GM18502 (cell line): ENCODE data around the gene GGCT.
"Not testable (repeated sequence)": the region's sequence is repeated elsewhere in the genome, so short reads cannot be mapped to it uniquely, and the experiment has no call there.

Experiments used
- ATAC-seq: cut with Tn5 transposase; IDR thresholded peaks from one replicate; pipeline ENCODE4 v1.9.1; 2021; ENCODE audit warnings: mild to moderate bottlenecking; ENCODE audit not compliant: unreplicated experiment, poor library complexity

The GGCT gene

GRCh38 chr7:30504301-30505173, at the start of gene GGCT:
Gene GGCT, minus strand, starts transcription at chr7:30504829. Its CDS starts 120 bp downstream, at chr7:30504709.
- peak; percentile 99 for ATAC-seq

GRCh38 chr7:30553546-30553945, 48.9 kb upstream of the GGCT start:
- no peak for ATAC-seq

GRCh38 chr7:30553141-30553540, 48.5 kb upstream of the GGCT start:
- ATAC-seq, result no peak

- ATAC-seq, result no peak
These were observed 47.7 kb upstream of the GGCT start for GRCh38 chr7:30552330-30552729.

- ATAC-seq, result no peak
These were observed 45.4 kb upstream of the GGCT start for GRCh38 chr7:30549931-30550493.

GRCh38 chr7:30548845-30549244, 44.2 kb upstream of the GGCT start:
- peak; percentile 71 for ATAC-seq

GRCh38 chr7:30546596-30546995, 42.0 kb upstream of the GGCT start:
- ATAC-seq, result no peak

- ATAC-seq, result no peak
These were observed 41.3 kb upstream of the GGCT start for GRCh38 chr7:30545791-30546555.

GRCh38 chr7:30543813-30544525, 39.3 kb upstream of the GGCT start:
- ATAC-seq, result no peak

GRCh38 chr7:30543115-30543514, 38.5 kb upstream of the GGCT start:
- ATAC-seq, result not testable (repeated sequence)

GRCh38 chr7:30533886-30534285, 29.3 kb upstream of the GGCT start:
- no peak for ATAC-seq

- no peak for ATAC-seq
These were observed 26.7 kb upstream of the GGCT start for GRCh38 chr7:30531286-30531685.

- no peak for ATAC-seq
These were observed 25.7 kb upstream of the GGCT start for GRCh38 chr7:30530373-30530772.

- ATAC-seq, result no peak
These were observed 24.1 kb upstream of the GGCT start for GRCh38 chr7:30528779-30529178.

GRCh38 chr7:30527297-30527696, 22.7 kb upstream of the GGCT start:
- ATAC-seq, result not testable (repeated sequence)

GRCh38 chr7:30526163-30526562, 21.5 kb upstream of the GGCT start:
- ATAC-seq, result no peak

GRCh38 chr7:30525429-30525828, 20.8 kb upstream of the GGCT start:
- ATAC-seq, result no peak

- ATAC-seq, result no peak
These were observed 19.9 kb upstream of the GGCT start for GRCh38 chr7:30524545-30524944.

GRCh38 chr7:30523466-30523865, 18.8 kb upstream of the GGCT start:
- ATAC-seq, result no peak

GRCh38 chr7:30522159-30522558, 17.5 kb upstream of the GGCT start:
- no peak for ATAC-seq
